Renal cortical epithelial cell (primary cell): ENCODE measurements around the gene TMBIM6. TPM values are rescaled to one million over a fixed set of nuclear protein-coding genes. Genes with fewer than 3 reads are reported as not detected.
"Not testable (repeated sequence)": the region's sequence is repeated elsewhere in the genome, so short reads cannot be mapped to it uniquely, and the experiment has no call there.

Experiments used
- DNase-seq: peaks from one replicate; pipeline ENCODE4 v3.0.0-alpha.2; 2011; ENCODE audit warnings: low read depth
- total RNA-seq: library from RNA; depleted of rRNA; stranded (reverse); fragments of >200 nt; gene quantifications from 2 replicates; pipeline ENCODE4 v1.2.3, GENCODE V29; 2014

Gene TMBIM6
- total RNA-seq, 1 donor from 2014 or later: 679 TPM

DNA sequence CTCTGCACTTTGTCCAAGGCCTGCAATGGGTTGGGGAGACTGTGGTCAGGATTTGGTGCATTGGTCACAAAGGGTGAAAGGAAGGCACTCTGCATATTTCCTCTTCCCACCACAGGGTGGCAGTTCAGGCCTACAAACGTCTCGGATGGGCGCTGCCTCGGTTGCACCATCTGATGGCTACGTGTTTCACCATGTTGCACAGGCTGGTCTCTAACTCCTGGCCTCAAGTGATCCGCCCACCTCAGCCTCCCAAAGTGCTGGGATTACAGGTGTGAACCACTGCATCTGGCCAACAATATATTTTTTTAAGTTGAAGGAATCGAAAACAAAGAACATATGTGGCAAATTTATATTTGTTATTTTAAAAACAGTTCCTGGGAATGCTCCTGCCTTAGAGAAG lies 35.1 kb downstream of the TMBIM6 start:
- DNase-seq: peak; percentile 56

DNA sequence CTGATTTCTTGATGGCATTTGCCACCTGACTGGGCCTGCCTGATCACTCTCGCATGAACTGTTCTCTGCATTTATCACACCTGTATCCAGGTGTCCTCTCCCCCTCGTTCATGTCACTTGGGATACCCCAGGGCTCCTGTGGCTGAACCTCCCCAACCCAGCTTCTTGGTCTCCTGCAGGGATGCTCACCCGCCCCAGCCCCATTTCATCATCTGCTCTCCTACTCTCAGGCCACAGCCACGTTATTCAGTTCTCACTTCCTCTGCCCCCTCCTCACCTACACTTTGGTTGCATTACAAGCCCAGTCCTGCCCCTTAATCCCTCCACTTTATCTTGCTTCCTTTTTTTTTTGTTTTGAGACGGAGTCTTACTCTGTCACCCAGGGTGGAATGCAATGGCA lies 35.5 kb downstream of the TMBIM6 start:
- no peak for DNase-seq

- DNase-seq: no peak
Observed at GRCh38 chr12:49777341-49777740, 36.0 kb downstream of the TMBIM6 start.

- peak; percentile 21 for DNase-seq
Observed at GRCh38 chr12:49777800-49778748, 36.7 kb downstream of the TMBIM6 start.

DNA sequence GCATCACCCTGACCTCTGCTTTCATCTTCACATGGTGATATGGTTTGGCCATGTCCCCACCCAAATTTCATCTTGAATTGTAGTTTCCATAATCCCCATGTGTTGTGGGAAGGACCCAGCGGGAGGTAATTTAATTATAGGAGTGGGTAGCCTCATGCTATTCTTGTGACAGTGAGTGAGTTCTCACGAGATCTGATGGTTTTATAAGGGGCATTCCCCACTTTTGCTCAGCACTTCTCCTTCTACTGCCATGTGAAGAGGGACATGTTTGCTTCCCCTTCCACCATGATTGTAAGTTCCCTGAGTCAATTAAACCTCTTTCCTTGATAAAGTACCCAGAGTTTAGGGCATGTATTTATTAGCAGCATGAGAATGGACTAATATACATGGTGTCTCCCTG lies 38.2 kb downstream of the TMBIM6 start:
- no peak for DNase-seq

- DNase-seq: not testable (repeated sequence)
Observed at GRCh38 chr12:49780914-49781313, 39.6 kb downstream of the TMBIM6 start.

- DNase-seq: peak; percentile 11
Observed at GRCh38 chr12:49783917-49784676, 42.7 kb downstream of the TMBIM6 start.

DNA sequence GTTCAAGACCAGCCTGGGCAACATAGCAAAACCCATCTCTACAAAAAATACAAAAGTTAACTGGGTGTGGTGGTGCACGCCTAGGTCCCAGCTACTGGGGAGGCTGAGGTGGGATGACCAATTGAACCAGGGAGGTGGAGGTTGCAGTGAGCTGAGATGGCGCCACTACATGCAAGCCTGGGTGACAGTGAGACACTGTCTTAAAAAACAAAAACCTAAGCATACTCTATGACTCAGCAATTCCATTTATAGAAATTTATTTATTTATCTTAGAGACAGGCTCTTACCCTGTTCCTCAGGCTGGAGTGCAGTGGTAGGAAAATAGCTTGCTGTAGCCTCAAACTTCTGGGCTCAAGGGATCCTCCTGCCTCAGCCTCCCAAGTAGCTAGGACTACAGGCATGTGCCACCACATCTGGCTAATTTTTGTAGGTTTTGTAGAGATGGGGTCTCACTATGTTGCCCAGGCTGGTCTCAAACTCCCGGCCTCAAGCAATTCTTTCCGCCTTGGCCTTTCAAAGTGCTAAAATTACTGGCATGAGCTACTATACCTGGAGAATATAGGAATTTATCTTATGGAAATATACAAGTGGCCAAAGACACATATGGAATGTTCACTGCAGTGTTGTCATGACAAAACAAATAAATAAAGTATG lies 43.5 kb downstream of the TMBIM6 start:
- peak; percentile 27 for DNase-seq

DNA sequence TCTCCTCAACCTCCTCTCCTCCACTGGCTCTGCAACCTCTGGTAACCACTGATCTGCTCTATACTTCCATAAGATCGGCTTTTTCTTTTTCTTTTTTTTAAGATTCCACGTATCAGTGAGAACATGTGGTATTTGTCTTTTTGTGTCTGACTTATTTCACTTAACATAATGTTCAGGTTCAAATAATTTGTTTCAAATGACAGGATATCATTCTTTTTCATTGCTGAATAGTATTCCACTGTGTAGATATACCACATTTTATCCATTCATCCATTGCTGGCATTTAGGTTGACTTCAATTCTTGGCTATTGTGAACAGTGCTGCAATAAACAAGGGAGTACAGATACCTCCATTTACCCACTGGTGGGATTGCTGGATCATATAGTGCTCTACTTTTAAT lies 46.3 kb downstream of the TMBIM6 start:
- DNase-seq: no peak

GRCh38 chr12:49789992-49790391 lies 48.6 kb downstream of the TMBIM6 start:
- DNase-seq: no peak

- DNase-seq: no peak
Observed at GRCh38 chr12:49790741-49791555, 49.6 kb downstream of the TMBIM6 start.

DNA sequence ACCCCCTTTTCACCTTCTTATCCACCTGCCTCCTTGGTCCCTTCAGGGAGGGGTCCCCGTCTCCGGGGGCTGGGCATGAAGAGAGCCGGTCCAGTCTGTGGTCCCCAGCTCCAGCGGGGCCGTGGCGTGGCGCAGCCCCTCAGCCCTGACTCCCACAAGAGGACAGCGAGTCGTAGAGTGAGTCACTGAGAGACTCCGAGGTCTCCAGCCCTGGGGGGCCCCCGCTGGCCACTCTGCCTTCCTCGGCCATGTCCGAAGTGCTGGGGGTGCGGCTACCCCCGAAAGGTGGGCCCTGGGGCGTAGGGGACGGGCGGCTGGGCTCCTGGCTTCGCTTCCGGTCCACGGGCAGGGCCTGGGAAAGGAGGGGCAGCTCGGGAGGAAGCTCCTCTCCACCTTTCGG lies 50.3 kb downstream of the TMBIM6 start:
- DNase-seq: no peak

GRCh38 chr12:49792181-49792970 lies 51.0 kb downstream of the TMBIM6 start:
- no peak for DNase-seq

DNA sequence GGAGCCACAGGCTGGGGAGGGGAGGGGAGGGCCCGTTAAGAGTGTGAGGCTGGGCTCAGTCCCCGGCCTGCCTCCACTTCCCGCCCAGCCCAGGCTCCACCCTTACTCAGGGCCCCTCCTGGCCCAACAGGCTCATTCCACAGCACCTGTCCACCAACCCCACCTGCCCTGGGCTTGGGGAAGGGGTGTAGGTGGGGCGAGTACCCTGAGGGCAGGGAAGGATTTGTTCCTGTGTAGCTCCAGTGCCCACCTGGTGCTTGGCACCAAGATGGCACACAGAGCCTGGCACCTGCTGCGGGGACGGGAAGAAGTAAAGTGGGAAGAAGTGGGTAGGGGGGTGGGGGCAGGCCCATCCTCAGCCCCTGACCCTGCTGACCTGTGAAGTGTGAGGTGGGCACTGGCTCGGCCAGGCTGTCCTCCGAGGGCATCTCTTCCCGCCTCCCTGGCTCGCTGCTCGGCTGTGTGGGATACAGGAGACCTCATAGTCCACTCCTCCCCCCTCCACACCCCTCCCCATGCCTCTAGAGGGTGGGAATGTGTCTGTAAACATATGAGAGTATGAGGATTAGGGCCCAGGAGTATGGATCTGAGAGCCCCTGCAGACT lies 51.7 kb downstream of the TMBIM6 start:
- DNase-seq: no peak

DNA sequence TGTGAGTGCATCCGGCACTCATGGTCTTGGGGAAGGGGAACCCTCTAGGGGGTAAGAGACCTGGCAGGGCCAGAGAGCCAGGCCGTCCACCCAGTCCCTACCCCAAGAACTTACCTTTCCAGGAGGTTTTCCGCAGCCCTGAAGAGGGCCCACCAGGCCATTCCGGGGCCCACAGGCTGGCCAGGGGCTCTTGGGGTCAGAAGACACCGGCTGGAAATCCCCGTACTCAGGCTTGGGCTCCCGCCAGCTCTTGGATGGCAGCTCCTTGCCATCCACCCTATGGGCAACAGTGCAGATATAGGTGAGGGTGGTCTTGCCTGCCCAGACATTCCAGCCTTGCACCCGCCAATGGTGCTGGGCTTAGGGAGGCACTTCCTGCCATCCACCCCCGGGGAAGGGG lies 52.3 kb downstream of the TMBIM6 start:
- no peak for DNase-seq

DNA sequence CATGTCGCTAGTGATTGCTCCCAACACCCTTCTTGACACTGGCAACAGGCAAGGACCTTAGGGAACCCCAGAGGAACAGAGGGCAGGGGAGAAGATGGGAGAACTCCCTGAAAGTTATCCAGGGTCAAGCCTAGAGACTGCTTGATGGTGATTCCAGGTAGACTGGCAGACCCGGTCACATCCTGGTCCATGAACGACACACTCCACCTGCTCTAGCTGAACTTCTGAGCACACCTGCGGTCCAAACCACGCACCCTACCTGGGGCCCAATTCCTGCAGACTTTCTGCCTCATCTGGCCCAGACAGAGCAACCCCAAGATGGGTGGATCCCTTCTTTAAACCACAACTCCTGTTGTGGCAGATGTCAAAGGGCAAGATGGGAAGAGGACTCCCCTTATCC lies 52.7 kb downstream of the TMBIM6 start:
- DNase-seq: no peak

- no peak for DNase-seq
Observed at GRCh38 chr12:49794811-49795653, 53.7 kb downstream of the TMBIM6 start.

DNA sequence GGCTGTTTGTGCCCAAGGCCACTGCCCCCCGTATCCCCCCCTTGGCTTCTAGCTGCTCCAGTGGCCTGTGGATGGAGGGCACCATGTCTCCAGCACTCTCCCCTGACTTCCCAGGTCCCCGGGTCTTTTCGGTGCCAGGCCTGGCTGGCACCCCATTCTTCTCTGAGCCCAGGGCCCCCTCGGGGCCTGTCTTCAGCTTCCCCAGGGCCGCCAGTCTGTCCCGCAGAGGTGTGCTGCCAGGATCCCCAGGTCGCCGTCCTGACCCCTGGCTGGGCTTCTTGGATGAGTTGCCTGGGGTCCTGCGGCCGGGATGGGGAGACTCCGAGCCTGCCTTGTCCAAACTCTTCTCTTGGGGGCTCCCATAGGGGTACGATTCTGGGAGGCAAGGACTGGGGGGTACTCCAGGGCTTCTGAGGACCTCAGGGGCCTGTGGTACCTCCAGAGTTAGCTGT lies 54.3 kb downstream of the TMBIM6 start:
- no peak for DNase-seq

GRCh38 chr12:49796155-49796554 lies 54.8 kb downstream of the TMBIM6 start:
- DNase-seq: no peak
